SU-DHL-6 (cell line): ENCODE results near the gene SLC35A2.

Experiments used
- H2AFZ ChIP-seq: fragments of 200-600 bp; sonication (generic); 2 replicates; pipeline ENCODE4 v1.6.1; 2014; ENCODE audit warnings: low read depth, mild to moderate bottlenecking, moderate library complexity, mixed read lengths, antibody characterized with exemption, low read length; ENCODE audit not compliant: severe bottlenecking
- H3F3A ChIP-seq: fragments of 200-600 bp; shearing (Covaris generic); 2 replicates; pipeline ENCODE4 v1.6.0; 2016; ENCODE audit warnings: antibody characterized with exemption, mild to moderate bottlenecking; ENCODE audit not compliant: insufficient read depth
- H3K27ac ChIP-seq: fragments of 200-600 bp; sonication (generic); 2 replicates; pipeline ENCODE4 v1.5.1; 2016; ENCODE audit warnings: low read depth, mild to moderate bottlenecking, low read length, moderate library complexity, mixed read lengths
- H3K27me3 ChIP-seq: fragments of 200-600 bp; sonication (generic), shearing (Covaris generic); 2 replicates; pipeline ENCODE4 v1.6.0; 2014; ENCODE audit warnings: mild to moderate bottlenecking, low read length
- H3K36me3 ChIP-seq: fragments of 200-600 bp; sonication (generic); 2 replicates; pipeline ENCODE4 v1.6.1; 2014; ENCODE audit warnings: mild to moderate bottlenecking, low read length, mixed read lengths
- H3K4me2 ChIP-seq: fragments of 300-600, 200-600 bp; shearing (Covaris generic), sonication (generic); 2 replicates; pipeline ENCODE4 v1.6.0; 2014; ENCODE audit warnings: low read length, low read depth, mild to moderate bottlenecking; ENCODE audit not compliant: poor library complexity, severe bottlenecking
- H3K4me3 ChIP-seq: fragments of 200-600 bp; sonication (generic); 2 replicates; pipeline ENCODE4 v1.5.1; 2014; ENCODE audit warnings: antibody characterized with exemption, low read length, mild to moderate bottlenecking, mixed read lengths; ENCODE audit not compliant: insufficient read depth, poor library complexity, severe bottlenecking
- H3K79me2 ChIP-seq: fragments of 200-600 bp; sonication (generic); 2 replicates; pipeline ENCODE4 v1.6.1; 2014; ENCODE audit warnings: mild to moderate bottlenecking, low read length, moderate library complexity; ENCODE audit not compliant: insufficient read depth
- H3K9ac ChIP-seq: fragments of 200-600 bp; sonication (generic); 2 replicates; pipeline ENCODE4 v1.7.0; 2014; ENCODE audit warnings: mild to moderate bottlenecking, low read length
- H3K9me2 ChIP-seq: fragments of 200-600 bp; sonication (generic); replicated peaks from 2 replicates; pipeline ENCODE4 v1.6.1; 2014; ENCODE audit warnings: low read length; ENCODE audit not compliant: insufficient read depth
- H3K9me3 ChIP-seq: fragments of 200-600 bp; sonication (generic); 2 replicates; pipeline ENCODE4 v1.6.1; 2014; ENCODE audit warnings: low read length, mixed read lengths; ENCODE audit not compliant: insufficient read depth
- H4K20me1 ChIP-seq: fragments of 200-600 bp; sonication (generic); 2 replicates; pipeline ENCODE4 v1.6.1; 2014; ENCODE audit warnings: low read depth, mild to moderate bottlenecking, antibody characterized with exemption, low read length, moderate library complexity, mixed read lengths
- CTCF ChIP-seq: fragments of 200-600 bp; sonication (generic); IDR thresholded peaks from one replicate; pipeline ENCODE4 v1.5.1; 2017; ENCODE audit warnings: antibody characterized with exemption, mild to moderate bottlenecking, low read length, moderate library complexity; ENCODE audit not compliant: insufficient read depth, poor library complexity, severe bottlenecking
- EZH2phosphoT487 ChIP-seq: fragments of 200-600 bp; sonication (generic), shearing (Covaris generic); conservative IDR thresholded peaks from 2 replicates; pipeline ENCODE4 v1.6.1; 2018; ENCODE audit warnings: mild to moderate bottlenecking, antibody characterized with exemption, low read length, moderate library complexity, mixed read lengths

Gene SLC35A2

DNA sequence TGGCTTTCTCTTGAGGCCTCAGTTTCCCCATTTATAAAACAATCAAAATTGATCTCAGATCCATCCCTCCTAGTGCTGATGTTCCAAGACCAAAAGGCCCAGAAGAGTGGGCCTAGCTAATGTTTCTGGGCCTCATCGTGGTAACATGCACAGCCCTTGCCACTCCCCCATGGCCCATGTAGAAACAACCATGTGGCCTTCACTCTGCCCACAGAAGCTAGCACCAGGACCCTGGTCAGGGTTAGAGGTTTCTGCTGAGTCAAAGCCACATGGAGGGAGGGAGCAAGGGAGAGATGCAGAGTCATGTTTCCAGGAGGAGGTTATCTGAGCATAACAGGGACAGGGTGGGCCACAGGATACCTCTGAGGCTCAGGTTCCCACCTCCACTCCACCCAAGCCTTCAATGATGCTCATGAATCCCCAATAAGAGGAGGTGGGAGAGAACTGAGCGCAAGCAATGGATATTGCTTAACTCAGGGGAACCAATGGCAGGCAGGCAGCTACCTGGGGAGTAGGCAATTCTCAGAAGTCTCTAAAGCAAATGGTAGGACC, 29.0 kb upstream of the SLC35A2 start:
- Histone ChIP-seq H3K27me3 (no peaks in the 10 kb centered on the region), H3K27ac (peak overlapping the region; percentile 97), H2AFZ (no peak overlapping the region), H3K79me2 (no peaks in the 10 kb centered on the region), H3F3A (peaks cover 25% of the 10 kb centered on the region), H3K4me3 (no peak overlapping the region), H3K9me2 (no peaks in the 10 kb centered on the region), H3K9ac (peak overlapping the region; percentile 27; the same call in 1 of the 2 replicates), H3K4me2 (peak overlapping the region; percentile 80), H3K9me3 (no peaks in the 10 kb centered on the region), H3K36me3 (no peaks in the 10 kb centered on the region), H4K20me1 (no peaks in the 10 kb centered on the region)
- TF ChIP-seq EZH2phosphoT487: no peak
- TF ChIP-seq CTCF: no peak

DNA sequence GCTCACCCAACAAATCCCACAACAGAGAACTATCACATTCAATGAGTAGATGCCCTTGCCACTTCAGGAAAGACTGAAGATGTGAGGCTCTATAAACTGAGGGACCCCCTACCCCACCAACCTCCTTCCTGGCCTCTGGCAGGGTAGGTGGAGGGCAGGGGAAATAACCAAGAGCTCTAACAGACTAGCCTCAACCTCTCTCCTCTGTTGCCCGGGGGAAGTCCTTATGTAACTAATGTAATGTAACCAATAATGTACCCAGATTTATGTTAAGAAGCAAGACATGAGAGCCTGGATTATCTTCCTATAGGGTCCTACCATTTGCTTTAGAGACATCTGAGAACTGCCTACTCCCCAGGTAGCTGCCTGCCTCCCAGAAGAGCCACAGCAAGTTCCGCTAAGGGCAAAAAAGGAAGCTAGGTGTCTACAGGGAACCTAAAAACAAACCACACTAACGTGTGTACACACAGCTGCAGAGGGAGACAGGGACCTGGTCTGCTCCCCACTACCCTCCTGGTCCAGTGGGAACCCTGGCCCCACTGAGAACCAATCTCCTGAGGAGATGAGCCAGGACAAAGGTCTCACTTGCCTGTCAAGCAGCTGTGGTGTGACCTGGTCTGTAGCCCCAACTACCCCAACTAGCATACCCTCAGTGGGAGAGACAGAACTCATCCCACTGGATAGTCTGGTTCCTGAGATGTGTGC, 28.2 kb upstream of the SLC35A2 start:
- H3K27ac ChIP-seq: peak overlapping the region; percentile 97
- no peaks in the 10 kb centered on the region for H3K27me3 ChIP-seq
- peak overlapping the region; percentile 34 for H3K9ac ChIP-seq
- H2AFZ ChIP-seq: no peak overlapping the region
- no peaks in the 10 kb centered on the region for H3K79me2 ChIP-seq
- H3K9me2 ChIP-seq: no peaks in the 10 kb centered on the region
- H4K20me1 ChIP-seq: no peaks in the 10 kb centered on the region
- peak overlapping the region; percentile 80 for H3K4me2 ChIP-seq
- H3K4me3 ChIP-seq: peak overlapping the region; percentile 42
- no peaks in the 10 kb centered on the region for H3K9me3 ChIP-seq
- no peaks in the 10 kb centered on the region for H3K36me3 ChIP-seq
- H3F3A ChIP-seq: peaks cover 25% of the 10 kb centered on the region
- no peak for TF ChIP-seq EZH2phosphoT487

- peaks cover 25% of the 10 kb centered on the region for H3F3A ChIP-seq
- H3K27me3 ChIP-seq: no peaks in the 10 kb centered on the region
- peak overlapping the region; percentile 42 for H3K4me3 ChIP-seq
- H3K27ac ChIP-seq: peak overlapping the region; percentile 97
- peak overlapping the region; percentile 80 for H3K4me2 ChIP-seq
- no peaks in the 10 kb centered on the region for H3K36me3 ChIP-seq
- H3K79me2 ChIP-seq: no peaks in the 10 kb centered on the region
- H3K9ac ChIP-seq: peak overlapping the region; percentile 34
- no peaks in the 10 kb centered on the region for H3K9me3 ChIP-seq
- H4K20me1 ChIP-seq: no peaks in the 10 kb centered on the region
- TF ChIP-seq EZH2phosphoT487: no peak
- no peak for TF ChIP-seq CTCF
- no peak overlapping the region for H2AFZ ChIP-seq
- H3K9me2 ChIP-seq: no peaks in the 10 kb centered on the region
Measured at GRCh38 chrX:48938721-48939425, 27.4 kb upstream of the SLC35A2 start.
